ENCODE measurements around the gene S100A9.

The S100A9 gene

DNA sequence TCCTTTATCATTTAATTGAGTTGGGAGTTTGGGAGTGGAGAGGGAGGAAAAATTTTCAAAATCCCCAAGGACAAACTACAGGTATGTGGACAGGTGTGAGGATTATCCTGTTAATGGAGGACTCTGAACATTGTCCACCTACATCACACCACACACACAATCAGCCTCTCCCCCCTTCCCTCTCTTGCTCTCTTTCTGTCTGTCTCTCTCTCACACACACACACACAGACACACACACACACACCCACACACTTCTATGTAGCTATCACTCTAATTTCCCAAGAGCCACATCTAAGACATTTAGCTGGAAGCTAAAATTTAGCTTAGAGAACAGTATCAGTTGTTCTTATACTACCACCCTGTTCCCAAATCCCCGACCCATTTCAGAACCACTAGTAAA lies 31.7 kb downstream of the S100A9 start:
- H3K4me3 Mint-ChIP-seq = no peak overlapping the region
- H3K4me1 Mint-ChIP-seq = no peaks in the 10 kb centered on the region
- no peak overlapping the region for H3K27ac Mint-ChIP-seq
- H3K36me3 Mint-ChIP-seq = no peaks in the 10 kb centered on the region
- no peaks in the 10 kb centered on the region for H3K9me3 Mint-ChIP-seq
- peaks cover 3% of the 10 kb centered on the region for H3K27me3 Mint-ChIP-seq

DNA sequence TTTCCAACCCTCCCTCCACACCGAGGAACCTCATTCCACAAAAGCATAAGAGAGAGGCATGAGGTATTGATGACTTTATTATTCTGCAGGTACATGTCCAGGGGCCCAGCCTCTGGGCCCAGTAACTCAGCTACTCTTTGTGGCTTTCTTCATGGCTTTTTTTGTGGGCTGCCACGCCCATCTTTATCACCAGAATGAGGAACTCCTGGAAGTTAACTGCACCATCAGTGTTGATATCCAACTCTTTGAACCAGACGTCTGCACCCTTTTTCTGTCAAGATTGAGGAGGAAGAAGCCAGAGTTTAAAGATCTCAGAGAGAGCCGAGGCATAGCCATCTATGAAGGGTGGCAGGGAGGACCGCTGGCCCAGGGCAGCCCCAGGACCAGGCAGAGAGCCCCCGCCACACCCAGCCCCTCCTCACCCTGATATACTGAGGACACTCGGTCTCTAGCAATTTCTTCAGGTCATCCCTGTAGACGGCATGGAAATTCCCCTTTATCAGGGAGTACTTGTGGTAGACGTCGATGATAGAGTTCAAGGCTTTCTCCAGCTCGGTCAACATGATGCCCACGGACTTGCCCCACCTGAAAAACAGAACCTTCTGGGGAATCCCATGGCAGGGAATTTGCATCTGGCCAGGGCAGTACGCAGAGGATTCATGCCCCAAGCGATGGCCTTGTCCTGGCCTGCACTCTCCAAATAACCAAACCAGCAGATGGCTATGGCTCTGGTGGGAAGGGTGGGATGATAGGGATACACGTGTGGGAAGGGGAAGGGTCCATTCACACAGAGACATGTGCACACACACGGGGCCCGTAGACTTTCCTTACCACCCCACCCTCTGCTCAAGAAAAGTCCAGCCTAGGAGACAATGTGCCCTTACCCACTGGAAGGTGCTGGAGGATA lies 32.6 kb downstream of the S100A9 start:
- Mint-ChIP-seq H3K9me3 (no peaks in the 10 kb centered on the region), H3K4me1 (no peaks in the 10 kb centered on the region), H3K36me3 (no peaks in the 10 kb centered on the region), H3K4me3 (no peak overlapping the region), H3K27me3 (peaks cover 6% of the 10 kb centered on the region), H3K27ac (no peak overlapping the region)

DNA sequence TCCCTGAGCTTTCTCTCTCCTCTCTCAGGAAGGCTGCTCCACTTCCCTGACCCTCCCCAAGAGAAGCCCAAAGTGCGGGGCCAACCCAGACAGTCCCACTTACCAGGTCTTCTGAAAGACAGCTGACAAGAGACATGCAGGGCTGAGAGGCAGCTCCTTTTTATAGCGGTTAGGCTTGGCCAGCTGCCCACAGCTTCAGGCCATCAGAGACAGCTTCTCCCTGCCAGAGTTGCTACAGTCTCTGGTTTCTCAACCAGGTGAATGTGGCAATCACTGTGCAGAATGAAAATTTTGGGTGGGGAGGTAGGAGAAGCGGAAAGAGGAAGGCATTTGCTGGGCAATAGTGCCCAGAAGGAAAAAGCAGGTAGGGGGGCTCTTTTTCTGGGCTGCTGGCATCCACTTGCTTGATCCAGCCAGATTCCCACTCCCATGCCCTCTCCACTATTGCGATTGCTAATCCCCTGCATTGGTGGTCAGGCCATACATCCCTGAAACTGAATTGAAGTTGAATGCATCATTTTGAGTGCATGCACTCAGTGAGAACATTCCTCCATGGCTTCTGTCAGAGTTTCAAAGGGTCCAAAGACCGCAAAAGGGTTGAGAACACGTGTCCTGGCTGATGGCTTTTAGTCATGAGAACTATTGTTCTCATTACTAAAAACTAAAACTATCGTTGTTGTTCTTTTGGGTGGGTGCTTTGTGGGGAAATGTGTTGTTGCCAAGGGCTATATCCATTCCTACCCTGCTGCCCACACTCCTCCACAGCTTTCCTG lies 33.5 kb downstream of the S100A9 start, which contains the start of gene S100A8:
Gene S100A8 (minus strand): TSS at position 136 of the 773 bp plus-strand sequence. CDS start 538 bp downstream, outside the sequence.
- Mint-ChIP-seq H3K9me3 (no peaks in the 10 kb centered on the region), H3K4me3 (no peak within 1 kb of the TSS), H3K4me1 (no peaks in the 10 kb centered on the region), H3K27me3 (peaks cover 8% of the 10 kb centered on the region), H3K27ac (no peak within 1 kb of the TSS), H3K36me3 (no peaks in the 10 kb centered on the region)

DNA sequence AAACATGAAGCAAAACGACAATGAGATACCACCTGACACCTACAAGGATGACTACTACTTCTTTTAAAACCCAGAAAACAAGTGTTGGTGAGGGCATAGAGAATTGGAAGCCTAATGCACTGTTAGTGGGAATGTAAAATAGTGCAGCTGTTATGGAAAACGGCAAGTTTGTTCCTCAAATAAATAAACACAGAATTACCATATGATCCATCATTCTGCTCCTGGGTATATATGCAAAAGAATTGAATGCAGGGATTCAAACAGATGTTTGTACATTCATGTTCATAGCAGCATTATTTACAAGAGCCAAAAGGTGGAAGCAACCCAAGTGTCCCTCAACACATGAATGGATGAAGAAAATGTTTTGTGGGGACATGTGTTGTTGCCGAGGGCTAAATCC lies 34.6 kb downstream of the S100A9 start:
- Mint-ChIP-seq H3K27ac (no peak overlapping the region), H3K4me3 (no peak overlapping the region), H3K4me1 (no peaks in the 10 kb centered on the region), H3K27me3 (peaks cover 8% of the 10 kb centered on the region), H3K9me3 (no peaks in the 10 kb centered on the region), H3K36me3 (no peaks in the 10 kb centered on the region)

DNA sequence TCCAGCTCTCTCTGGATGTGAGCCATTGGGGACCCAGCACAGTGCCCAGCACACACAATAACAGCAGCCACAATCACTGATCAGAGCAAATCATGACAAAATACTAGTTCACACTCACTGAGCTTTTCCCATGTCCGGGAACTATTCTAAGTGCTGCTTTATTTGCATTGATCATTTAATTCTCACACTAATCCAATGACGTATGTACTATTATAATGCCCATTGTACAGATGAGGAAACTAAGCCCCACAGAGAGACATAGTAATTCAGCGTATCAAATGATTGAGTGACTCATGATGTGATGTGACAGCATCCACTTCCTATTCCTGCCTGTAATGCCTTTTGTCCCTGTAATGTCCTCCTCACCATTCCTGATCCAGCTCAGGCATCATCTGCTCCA lies 35.2 kb downstream of the S100A9 start:
- Mint-ChIP-seq H3K27me3 (peaks cover 8% of the 10 kb centered on the region), H3K4me3 (no peak overlapping the region), H3K27ac (no peak overlapping the region), H3K36me3 (no peaks in the 10 kb centered on the region), H3K4me1 (no peaks in the 10 kb centered on the region), H3K9me3 (no peaks in the 10 kb centered on the region)

DNA sequence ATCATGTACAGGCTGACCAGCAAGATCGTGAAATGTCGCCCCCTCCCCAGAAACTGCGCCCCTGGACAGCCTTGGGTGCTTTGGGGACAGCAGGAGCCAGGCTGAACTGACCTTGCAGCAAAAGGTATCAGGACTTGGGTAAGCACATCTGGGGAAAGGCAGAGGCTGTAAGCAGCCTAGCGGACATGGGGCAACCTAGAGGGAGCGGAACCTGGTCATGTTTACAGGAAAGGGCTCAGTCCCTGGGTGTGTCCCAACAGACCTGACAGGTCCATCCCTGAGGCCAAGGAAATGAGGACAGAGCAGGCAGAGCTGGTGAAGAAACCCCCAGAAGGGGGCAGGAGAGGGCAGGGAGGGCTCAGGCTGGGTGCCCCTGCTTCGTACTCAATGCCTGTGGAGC lies 36.3 kb downstream of the S100A9 start:
- H3K27me3 Mint-ChIP-seq = peaks cover 9% of the 10 kb centered on the region
- no peaks in the 10 kb centered on the region for H3K9me3 Mint-ChIP-seq
- no peaks in the 10 kb centered on the region for H3K4me1 Mint-ChIP-seq
- H3K4me3 Mint-ChIP-seq = no peak overlapping the region
- no peak overlapping the region for H3K27ac Mint-ChIP-seq
- H3K36me3 Mint-ChIP-seq = no peaks in the 10 kb centered on the region

DNA sequence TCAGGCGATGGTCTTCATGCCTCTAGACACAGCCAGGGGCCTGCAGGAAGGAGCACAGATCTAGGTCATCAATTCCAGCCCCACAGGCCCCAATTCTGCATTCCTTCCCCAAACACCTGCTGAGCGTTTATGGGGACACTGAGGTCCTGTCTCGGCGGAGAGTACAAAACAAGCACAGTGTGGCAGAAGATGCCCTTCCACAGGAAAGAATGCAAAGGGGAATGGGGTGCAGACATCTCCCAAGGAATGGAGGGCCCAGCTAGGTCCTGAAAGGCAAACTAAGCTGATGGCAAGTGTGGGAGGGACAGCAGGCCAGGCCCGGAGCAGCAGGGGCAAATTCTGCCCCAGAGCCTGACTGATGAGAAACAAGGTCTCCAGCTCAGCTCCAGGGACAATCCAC lies 36.7 kb downstream of the S100A9 start:
- Mint-ChIP-seq H3K4me3 (no peak overlapping the region), H3K27ac (no peak overlapping the region), H3K27me3 (peaks cover 9% of the 10 kb centered on the region), H3K36me3 (no peaks in the 10 kb centered on the region), H3K4me1 (no peaks in the 10 kb centered on the region), H3K9me3 (no peaks in the 10 kb centered on the region)

DNA sequence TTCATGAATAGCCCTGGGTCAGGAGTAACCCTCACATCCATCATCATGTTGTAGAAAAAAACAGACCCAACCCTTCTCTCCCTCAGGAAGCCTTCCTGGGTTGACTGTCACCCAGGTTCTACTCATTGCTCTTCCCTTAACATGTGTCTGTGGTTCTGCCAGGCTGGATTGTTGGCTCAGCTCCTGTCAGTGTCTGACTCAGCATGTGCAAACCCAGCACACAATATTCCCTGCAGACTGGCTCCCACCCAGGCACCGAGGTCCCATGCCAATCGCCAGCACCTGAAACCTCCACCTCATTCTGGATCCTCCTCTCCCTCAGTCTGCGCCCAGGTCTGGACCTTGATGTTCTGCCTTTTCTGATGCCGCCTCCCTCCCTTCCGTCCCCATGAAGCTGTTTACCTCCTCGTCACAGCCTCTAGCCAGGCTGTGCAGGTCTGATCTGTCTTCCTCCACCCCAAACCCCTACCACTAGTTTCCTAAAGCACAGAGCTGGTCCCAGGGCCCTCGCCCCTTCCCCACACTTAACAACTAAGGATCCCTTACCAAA lies 37.6 kb downstream of the S100A9 start:
- Mint-ChIP-seq H3K4me1 (no peaks in the 10 kb centered on the region), H3K27me3 (peaks cover 9% of the 10 kb centered on the region), H3K4me3 (no peak overlapping the region), H3K9me3 (no peaks in the 10 kb centered on the region), H3K36me3 (no peaks in the 10 kb centered on the region), H3K27ac (no peak overlapping the region)

DNA sequence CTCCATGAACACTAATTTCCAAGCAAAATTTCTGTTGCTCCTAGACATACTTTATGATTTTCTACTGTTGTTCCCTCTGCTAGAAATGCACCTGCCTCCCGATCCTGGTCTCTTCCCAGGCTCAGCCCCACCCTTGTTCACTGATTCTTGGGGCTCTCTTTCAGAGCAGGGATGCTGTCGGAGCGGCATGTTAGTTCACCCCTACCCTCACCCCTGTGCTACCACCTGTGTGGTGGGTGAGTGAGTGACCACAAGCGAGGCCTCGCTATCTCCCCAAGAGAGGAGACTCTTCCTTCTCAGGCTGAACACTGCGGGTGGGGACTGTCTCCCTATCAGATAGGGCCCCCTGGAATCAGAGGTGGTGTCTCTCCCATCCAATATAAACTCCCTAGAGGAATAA lies 38.1 kb downstream of the S100A9 start:
- H3K36me3 Mint-ChIP-seq = no peaks in the 10 kb centered on the region
- H3K27ac Mint-ChIP-seq = no peak overlapping the region
- H3K4me1 Mint-ChIP-seq = no peaks in the 10 kb centered on the region
- H3K4me3 Mint-ChIP-seq = no peak overlapping the region
- H3K27me3 Mint-ChIP-seq = peaks cover 9% of the 10 kb centered on the region
- no peaks in the 10 kb centered on the region for H3K9me3 Mint-ChIP-seq

DNA sequence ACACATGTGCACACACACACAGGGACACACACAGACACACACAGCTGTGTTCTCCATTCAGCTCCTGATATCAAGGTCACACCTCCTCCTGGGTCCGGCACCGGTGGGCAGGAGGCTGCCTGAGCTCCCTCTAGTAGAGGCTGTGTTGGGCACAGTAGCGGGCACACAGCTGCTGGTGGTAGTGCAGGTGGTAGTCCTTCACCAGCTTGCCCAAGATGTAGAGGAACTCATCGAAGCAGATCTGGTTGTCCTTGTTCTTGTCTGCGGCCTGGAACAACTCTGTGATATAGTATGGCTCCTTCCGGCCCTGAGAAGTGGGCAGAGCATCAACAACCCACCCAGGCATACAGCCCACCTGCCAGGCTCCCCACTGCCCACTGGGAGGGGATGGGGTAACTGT lies 38.8 kb downstream of the S100A9 start:
- Mint-ChIP-seq H3K27me3 (peaks cover 8% of the 10 kb centered on the region), H3K4me3 (no peak overlapping the region), H3K9me3 (no peaks in the 10 kb centered on the region), H3K4me1 (no peaks in the 10 kb centered on the region), H3K36me3 (no peaks in the 10 kb centered on the region), H3K27ac (no peak overlapping the region)

DNA sequence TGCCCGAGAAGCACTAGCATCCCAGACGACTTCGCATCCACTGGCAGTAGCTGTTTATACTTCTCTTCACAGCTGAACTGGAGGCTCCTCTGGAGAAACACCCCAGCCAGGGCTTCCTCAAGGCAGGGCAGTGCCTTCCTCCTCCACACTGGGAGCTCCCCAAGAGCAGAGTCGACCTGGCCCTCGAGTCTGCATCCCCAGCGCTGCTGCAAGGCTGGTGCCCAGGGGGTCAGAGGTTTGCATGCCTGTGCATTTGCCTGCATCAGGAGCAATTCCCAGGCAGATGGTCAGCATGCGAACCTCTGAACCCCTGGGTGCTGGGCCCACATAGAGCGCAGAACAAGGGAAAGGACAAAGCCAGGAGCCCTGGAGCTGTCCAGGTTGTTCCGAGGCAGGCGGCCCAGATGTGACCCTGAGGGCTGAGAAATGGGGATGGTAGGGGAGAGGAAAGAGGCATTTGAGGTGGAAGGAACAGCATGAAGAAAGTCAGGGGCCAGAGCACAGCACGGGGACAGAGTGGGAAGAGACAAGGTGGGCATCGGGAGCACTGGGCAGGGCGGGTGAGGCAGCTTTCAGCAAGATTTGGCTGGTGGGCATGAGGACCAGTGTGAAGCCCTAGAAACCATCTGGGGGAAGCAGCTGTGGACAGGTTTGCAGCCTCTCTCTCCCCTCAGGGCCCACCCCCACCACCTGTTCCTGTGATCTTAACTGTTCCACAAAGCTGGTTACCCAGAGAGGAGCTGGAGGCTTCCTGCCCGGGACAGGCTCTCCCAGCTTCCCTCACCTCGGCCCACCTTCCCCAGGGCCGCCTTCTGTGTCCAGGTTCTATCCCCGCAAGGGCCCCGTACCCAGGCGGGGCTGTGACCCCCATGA lies 39.6 kb downstream of the S100A9 start:
- H3K4me3 Mint-ChIP-seq = no peak overlapping the region
- H3K9me3 Mint-ChIP-seq = no peaks in the 10 kb centered on the region
- H3K36me3 Mint-ChIP-seq = no peaks in the 10 kb centered on the region
- no peaks in the 10 kb centered on the region for H3K4me1 Mint-ChIP-seq
- peaks cover 8% of the 10 kb centered on the region for H3K27me3 Mint-ChIP-seq
- H3K27ac Mint-ChIP-seq = no peak overlapping the region

DNA sequence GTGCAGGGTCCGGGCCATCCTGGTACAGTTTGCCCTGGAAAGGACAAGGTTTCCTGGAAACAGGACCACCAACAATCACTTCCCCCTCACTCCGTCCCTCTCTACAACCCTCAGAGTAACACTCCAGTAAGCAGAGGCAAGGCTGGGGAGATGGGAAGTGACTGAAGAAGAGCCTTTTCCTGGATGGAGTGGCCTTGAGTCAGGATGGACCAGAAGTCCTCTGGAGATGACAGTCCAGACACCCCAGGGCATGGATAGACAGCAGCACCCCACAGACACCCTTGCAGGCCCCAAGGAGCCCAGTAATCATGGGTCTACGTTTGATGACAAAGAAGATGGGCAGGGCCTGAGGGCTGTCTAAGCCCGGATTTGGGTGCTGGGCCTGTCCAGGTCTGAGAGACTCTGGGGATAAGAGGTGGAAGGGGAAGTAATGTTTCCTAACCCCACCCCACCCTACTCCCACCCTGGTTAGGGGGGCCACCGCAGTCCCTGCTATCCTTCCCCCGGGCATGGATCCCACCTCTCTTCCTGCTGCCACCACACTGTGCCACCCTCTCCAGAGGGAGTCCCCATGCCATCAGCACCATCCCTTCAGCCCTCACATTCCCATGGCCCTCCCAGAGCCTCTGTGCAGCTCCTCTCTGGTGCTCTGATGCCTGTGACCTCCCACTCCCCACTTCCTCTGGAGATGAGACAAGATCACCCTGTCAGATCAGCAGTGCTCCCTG lies 40.4 kb downstream of the S100A9 start:
- Mint-ChIP-seq H3K4me1 (no peaks in the 10 kb centered on the region), H3K9me3 (no peaks in the 10 kb centered on the region), H3K27me3 (peaks cover 7% of the 10 kb centered on the region), H3K27ac (no peak overlapping the region), H3K36me3 (no peaks in the 10 kb centered on the region), H3K4me3 (no peak overlapping the region)

DNA sequence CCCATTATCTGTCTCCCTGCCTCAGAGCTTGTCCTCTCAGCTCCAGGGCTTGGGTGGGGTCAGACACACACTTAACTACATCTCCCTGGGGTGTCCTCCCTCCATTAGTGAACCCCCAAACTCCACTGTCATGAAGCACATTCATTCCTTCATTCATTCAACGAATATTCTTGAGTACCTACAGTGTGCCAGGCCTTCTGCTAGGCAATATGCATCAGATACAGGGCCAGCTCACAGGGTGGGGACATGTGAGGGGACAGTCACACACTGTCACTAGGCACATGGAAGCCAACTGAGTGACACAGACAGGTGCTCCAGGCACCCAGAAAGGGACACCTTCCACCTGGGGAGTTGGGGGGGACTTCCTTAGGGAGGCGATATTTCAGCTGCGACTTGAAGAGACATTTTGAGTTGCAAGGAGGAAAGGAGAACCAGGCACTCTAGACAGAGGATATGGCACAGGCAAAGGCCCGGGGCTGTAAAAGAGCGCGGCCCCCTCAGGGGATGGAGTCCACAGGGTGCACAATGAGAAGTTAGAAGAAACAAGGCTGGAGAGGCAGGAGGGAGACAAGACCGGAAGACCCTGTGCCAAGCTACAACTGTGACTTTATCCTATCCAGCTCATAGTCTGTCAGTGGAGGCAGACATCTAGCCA lies 41.9 kb downstream of the S100A9 start:
- Mint-ChIP-seq H3K36me3 (no peaks in the 10 kb centered on the region), H3K4me3 (no peak overlapping the region), H3K4me1 (no peaks in the 10 kb centered on the region), H3K27me3 (peaks cover 6% of the 10 kb centered on the region), H3K9me3 (no peaks in the 10 kb centered on the region), H3K27ac (no peak overlapping the region)

DNA sequence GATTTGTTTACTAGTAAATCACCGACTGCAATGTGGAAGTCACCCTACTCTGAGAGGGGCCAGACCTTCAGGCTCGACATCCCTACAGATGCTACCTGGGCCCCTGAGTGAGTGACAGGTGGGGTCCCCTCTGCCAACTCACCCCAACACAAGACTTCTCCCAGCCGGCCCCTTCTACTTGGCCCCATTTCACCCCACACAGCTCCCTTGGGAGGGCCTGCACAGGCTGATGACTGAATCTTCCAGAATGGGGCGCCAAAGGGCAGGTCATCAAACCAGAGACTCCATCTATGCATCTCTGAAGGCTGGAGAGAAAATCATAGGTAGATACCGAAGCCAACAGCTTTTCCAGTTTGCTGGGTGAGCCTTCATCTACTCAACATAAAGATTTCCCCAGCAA lies 42.6 kb downstream of the S100A9 start:
- no peak overlapping the region for H3K4me3 Mint-ChIP-seq
- H3K9me3 Mint-ChIP-seq = no peaks in the 10 kb centered on the region
- H3K4me1 Mint-ChIP-seq = no peaks in the 10 kb centered on the region
- no peak overlapping the region for H3K27ac Mint-ChIP-seq
- peaks cover 3% of the 10 kb centered on the region for H3K27me3 Mint-ChIP-seq
- no peaks in the 10 kb centered on the region for H3K36me3 Mint-ChIP-seq

Data from activated naive CD4-positive, alpha-beta T cell treated with anti-CD3 and anti-CD28 coated beads, Interleukin-2, amount 50 U/mL, for 24 hours (primary cell).